ENCODE data around the gene GPALPP1. TPM values are rescaled to one million over a fixed set of nuclear protein-coding genes. Genes with fewer than 3 reads are reported as not detected.

Gene GPALPP1
- total and polyA plus RNA-seq, 2 donors (not counting 1 experiment from before 2014, with no cell fraction given), result 21.7 to 37.7 TPM

DNA sequence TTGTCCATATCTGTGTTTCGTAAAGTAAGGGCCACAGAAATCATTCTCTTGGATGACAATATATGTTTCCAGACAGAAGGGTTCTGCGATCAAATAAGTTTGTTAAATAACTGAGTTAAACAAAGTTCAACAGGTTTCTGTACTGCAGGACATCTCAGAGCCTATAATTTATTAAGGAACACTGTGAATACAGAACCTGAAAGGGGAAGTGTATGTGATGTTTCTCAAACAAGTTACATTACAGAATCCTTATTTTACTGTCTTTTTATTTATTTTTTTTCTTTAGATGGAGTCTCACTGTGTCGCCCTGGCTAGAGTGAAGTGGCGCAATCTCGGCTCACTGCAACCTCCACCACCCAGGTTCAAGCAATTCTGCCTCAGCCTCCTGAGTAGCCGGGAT, 75.6 kb downstream of the GPALPP1 start:
- Histone ChIP-seq H3K36me3 (ENCODE audit: control insufficient read depth, insufficient read depth, low read length) (no peaks in the 10 kb centered on the region), H3K79me2 (ENCODE audit: control insufficient read depth, insufficient read depth, low read length) (no peaks in the 10 kb centered on the region), H2AFZ (ENCODE audit: low read length) (no peak overlapping the region), H3K9me3 (ENCODE audit: control insufficient read depth, insufficient read depth, low read depth, low read length) (no peaks in the 10 kb centered on the region), H3K4me1 (ENCODE audit: control insufficient read depth, extremely low read depth, insufficient read depth, low read length) (no peaks in the 10 kb centered on the region), H4K20me1 (ENCODE audit: control insufficient read depth, extremely low read depth, insufficient read depth, low read length) (no peaks in the 10 kb centered on the region), H3K27ac (ENCODE audit: insufficient read depth, low read length) (no peak overlapping the region), H3K4me3 (replicated peaks in 1 of 4; ENCODE audit: control extremely low read depth in 1 of 4, insufficient read depth in 1 of 4, low read depth in 3 of 4, low read length in 4 of 4) (no peak overlapping the region), H3K27me3 (ENCODE audit: control insufficient read depth, insufficient read depth, low read length) (no peaks in the 10 kb centered on the region), H3K9ac (ENCODE audit: insufficient read depth, low read length) (no peak overlapping the region), H3K4me2 (ENCODE audit: extremely low read depth, insufficient read depth, low read length) (no peak overlapping the region)
- no peak for DNase-seq (ENCODE audit: low read depth in 2 of 2)
- no peak for TF ChIP-seq CTCF (conservative IDR thresholded peaks at IDR 0.05 in 1 of 2, IDR thresholded peaks at IDR 0.05 in 1 of 2; ENCODE audit: low read depth in 1 of 2, low read length in 2 of 2)
- TF ChIP-seq EZH2 (IDR thresholded peaks at IDR 0.05; ENCODE audit: low read length, missing control alignments), result no peak

GRCh38 chr13:45068036-45069001, 79.0 kb downstream of the GPALPP1 start:
- H4K20me1 ChIP-seq (ENCODE audit: control insufficient read depth, extremely low read depth, insufficient read depth, low read length), result no peaks in the 10 kb centered on the region
- no peak overlapping the region for H3K27ac ChIP-seq (ENCODE audit: insufficient read depth, low read length)
- H3K4me1 ChIP-seq (ENCODE audit: control insufficient read depth, extremely low read depth, insufficient read depth, low read length), result no peaks in the 10 kb centered on the region
- no peaks in the 10 kb centered on the region for H3K36me3 ChIP-seq (ENCODE audit: control insufficient read depth, insufficient read depth, low read length)
- H3K27me3 ChIP-seq (ENCODE audit: control insufficient read depth, insufficient read depth, low read length), result no peaks in the 10 kb centered on the region
- TF ChIP-seq CTCF (conservative IDR thresholded peaks at IDR 0.05 in 1 of 2, IDR thresholded peaks at IDR 0.05 in 1 of 2; ENCODE audit: low read depth in 1 of 2, low read length in 2 of 2) (no peak), EZH2 (IDR thresholded peaks at IDR 0.05; ENCODE audit: low read length, missing control alignments) (no peak)
- H3K79me2 ChIP-seq (ENCODE audit: control insufficient read depth, insufficient read depth, low read length), result no peaks in the 10 kb centered on the region
- no peak overlapping the region for H3K4me3 ChIP-seq (replicated peaks in 1 of 4; ENCODE audit: control extremely low read depth in 1 of 4, insufficient read depth in 1 of 4, low read depth in 3 of 4, low read length in 4 of 4)
- no peak for DNase-seq (ENCODE audit: low read depth in 2 of 2)
- no peak overlapping the region for H2AFZ ChIP-seq (ENCODE audit: low read length)
- H3K4me2 ChIP-seq (ENCODE audit: extremely low read depth, insufficient read depth, low read length), result no peak overlapping the region
- H3K9me3 ChIP-seq (ENCODE audit: control insufficient read depth, insufficient read depth, low read depth, low read length), result no peaks in the 10 kb centered on the region
- H3K9ac ChIP-seq (ENCODE audit: insufficient read depth, low read length), result no peak overlapping the region

GRCh38 chr13:45073809-45074208, 84.5 kb downstream of the GPALPP1 start:
- no peaks in the 10 kb centered on the region for H4K20me1 ChIP-seq (ENCODE audit: control insufficient read depth, extremely low read depth, insufficient read depth, low read length)
- H3K36me3 ChIP-seq (ENCODE audit: control insufficient read depth, insufficient read depth, low read length), result no peaks in the 10 kb centered on the region
- H3K4me2 ChIP-seq (ENCODE audit: extremely low read depth, insufficient read depth, low read length), result no peak overlapping the region
- no peak overlapping the region for H3K9ac ChIP-seq (ENCODE audit: insufficient read depth, low read length)
- no peaks in the 10 kb centered on the region for H3K4me1 ChIP-seq (ENCODE audit: control insufficient read depth, extremely low read depth, insufficient read depth, low read length)
- no peaks in the 10 kb centered on the region for H3K9me3 ChIP-seq (ENCODE audit: control insufficient read depth, insufficient read depth, low read depth, low read length)
- H2AFZ ChIP-seq (ENCODE audit: low read length), result no peak overlapping the region
- H3K27me3 ChIP-seq (ENCODE audit: control insufficient read depth, insufficient read depth, low read length), result no peaks in the 10 kb centered on the region
- H3K4me3 ChIP-seq (replicated peaks in 1 of 4; ENCODE audit: control extremely low read depth in 1 of 4, insufficient read depth in 1 of 4, low read depth in 3 of 4, low read length in 4 of 4), result no peak overlapping the region
- no peak for TF ChIP-seq EZH2 (IDR thresholded peaks at IDR 0.05; ENCODE audit: low read length, missing control alignments)
- TF ChIP-seq CTCF (conservative IDR thresholded peaks at IDR 0.05 in 1 of 2, IDR thresholded peaks at IDR 0.05 in 1 of 2; ENCODE audit: low read depth in 1 of 2, low read length in 2 of 2), result no peak
- H3K27ac ChIP-seq (ENCODE audit: insufficient read depth, low read length), result no peak overlapping the region
- no peak for DNase-seq (ENCODE audit: low read depth in 2 of 2)
- no peaks in the 10 kb centered on the region for H3K79me2 ChIP-seq (ENCODE audit: control insufficient read depth, insufficient read depth, low read length)

Measured in fibroblast of lung (primary cell).